Measurements from ENCODE around the gene CBARP. TPM values are rescaled to one million over a fixed set of nuclear protein-coding genes. Genes with fewer than 3 reads are reported as not detected.
A peak's percentile ranks its signal among the peaks of the same experiment; 100 is the strongest.

The CBARP gene
- total RNA-seq, 1 experiment from 2014 or later: 23.4 TPM

GRCh38 chr19:1269478-1270212 is 31.8 kb upstream of the CBARP start:
- no peaks in the 10 kb centered on the region for H3K9me3 Mint-ChIP-seq
- ChIA-PET POLR2A (interaction anchor here (0.6 to 2.8 kb wide), 18 partner anchors 10 to 299 kb away, joined by 3 to 37 read pairs (median 4); no protein-coding TSS in a partner anchor), CTCF (interaction anchor here (0.8 to 15.6 kb wide), 12 partner anchors 10 to 205 kb away, joined by 3 to 648 read pairs (median 3); partner anchors contain the start of gene ATP5F1D)
- DNase-seq (ENCODE audit: low spot score) (peak; percentile 79), ATAC-seq (peak; percentile 0)
- peak overlapping the region; percentile 97 for H3K27ac Mint-ChIP-seq
- peak overlapping the region; percentile 79 for H3K4me3 Mint-ChIP-seq
- peaks cover 7% of the 10 kb centered on the region for H3K27me3 Mint-ChIP-seq (ENCODE audit: low read depth)
- H3K4me1 Mint-ChIP-seq: peaks cover 61% of the 10 kb centered on the region
- H3K36me3 Mint-ChIP-seq: peaks cover 42% of the 10 kb centered on the region
- no peak for TF ChIP-seq TEAD4 (CRISPR knock-in tag; IDR thresholded peaks at IDR 0.05)
- TF ChIP-seq ZNF512 (CRISPR knock-in tag; IDR thresholded peaks at IDR 0.05; ENCODE audit: borderline replicate concordance): no peak
- TF ChIP-seq AR (CRISPR knock-in tag; IDR thresholded peaks at IDR 0.05): no peak
- no peak for TF ChIP-seq SOX15 (CRISPR knock-in tag; IDR thresholded peaks at IDR 0.05)
- TF ChIP-seq MAX (CRISPR knock-in tag; IDR thresholded peaks at IDR 0.05): peak; percentile 71; the same call in 1 of the 2 replicates
- no peak for TF ChIP-seq TEAD1 (CRISPR knock-in tag; IDR thresholded peaks at IDR 0.05)
- no peak for TF ChIP-seq GRHL2 (CRISPR knock-in tag; IDR thresholded peaks at IDR 0.05; ENCODE audit: insufficient replicate concordance, severe bottlenecking)
- no peak; the same call in 1 of the 2 replicates for TF ChIP-seq FOXP4 (CRISPR knock-in tag; IDR thresholded peaks at IDR 0.05)
- no peak for TF ChIP-seq PREB (CRISPR knock-in tag; IDR thresholded peaks at IDR 0.05; ENCODE audit: borderline replicate concordance)
- no peak for TF ChIP-seq FOXJ3 (CRISPR knock-in tag; IDR thresholded peaks at IDR 0.05; ENCODE audit: borderline replicate concordance)
- TF ChIP-seq STAT6 (CRISPR knock-in tag; conservative IDR thresholded peaks at IDR 0.05; ENCODE audit: low read depth): no peak
- peak; percentile 61; the same call in 1 of the 2 replicates for TF ChIP-seq ZNF232 (CRISPR knock-in tag; IDR thresholded peaks at IDR 0.05)
- no peak for TF ChIP-seq FOXK1 (CRISPR knock-in tag; IDR thresholded peaks at IDR 0.05)
- no peak for TF ChIP-seq ZSCAN18 (CRISPR knock-in tag; IDR thresholded peaks at IDR 0.05)
- no peak; the same call in 1 of the 2 replicates for TF ChIP-seq ARID4B (CRISPR knock-in tag; IDR thresholded peaks at IDR 0.05; ENCODE audit: borderline replicate concordance)
- peak; percentile 60; the same call in 1 of the 2 replicates for TF ChIP-seq HMGXB4 (CRISPR knock-in tag; IDR thresholded peaks at IDR 0.05)
